AG09309 (cell line): ENCODE data around the gene GFI1B.

ENCODE experiments used
- DNase-seq: peaks from one replicate; pipeline ENCODE4 v3.0.0-alpha.2; 2010; ENCODE audit warnings: low read depth
- H3K4me3 ChIP-seq: 2 replicates; pipeline ENCODE4 v1.5.1; 2011; ENCODE audit warnings: mild to moderate bottlenecking, low read depth, low read length, moderate library complexity; ENCODE audit not compliant: control insufficient read depth
- CTCF ChIP-seq: IDR thresholded peaks from 2 replicates; pipeline ENCODE4 v1.5.1; 2011; ENCODE audit warnings: mild to moderate bottlenecking, low read depth, low read length, inconsistent platforms; ENCODE audit not compliant: insufficient read depth, control insufficient read depth; ENCODE audit errors: missing control alignments

The GFI1B gene

DNA sequence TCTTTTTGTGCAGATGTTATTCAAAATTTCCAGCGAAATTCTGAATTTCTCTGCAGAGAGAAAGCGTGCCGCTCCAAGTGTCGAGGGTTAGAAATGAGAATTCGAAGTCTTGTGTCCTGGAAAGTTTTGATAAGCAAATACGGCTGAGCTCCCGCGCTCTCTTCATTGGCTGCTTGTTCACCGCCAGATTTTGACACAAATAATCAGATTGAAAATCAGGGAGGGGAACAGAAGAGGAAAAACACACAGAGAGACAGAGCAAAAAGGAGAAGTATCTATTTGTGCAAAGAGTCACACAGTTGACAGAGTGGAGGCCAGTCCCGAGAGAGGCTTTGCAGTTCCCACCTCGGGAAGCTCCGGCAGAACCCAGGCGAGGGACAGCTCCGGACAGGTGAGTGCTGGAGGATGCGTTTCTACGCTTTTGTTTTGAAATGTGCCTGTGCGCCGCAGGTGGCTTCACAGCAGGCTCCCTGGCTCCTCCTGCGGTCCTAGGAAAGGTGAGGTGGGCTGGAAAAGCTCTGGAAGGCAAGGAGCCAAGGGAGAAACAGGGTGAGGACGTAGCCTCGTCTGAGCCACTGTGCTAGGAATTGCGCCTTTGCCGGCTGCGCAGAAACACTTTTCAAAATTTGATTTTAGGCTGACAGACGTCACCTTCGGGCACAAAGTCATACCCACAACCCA, at the start of gene GFI1B:
Gene GFI1B (plus strand): TSS at position 244 of the 681 bp plus-strand sequence. CDS start 7,985 bp downstream, outside the sequence.
- DNase-seq: no peak

DNA sequence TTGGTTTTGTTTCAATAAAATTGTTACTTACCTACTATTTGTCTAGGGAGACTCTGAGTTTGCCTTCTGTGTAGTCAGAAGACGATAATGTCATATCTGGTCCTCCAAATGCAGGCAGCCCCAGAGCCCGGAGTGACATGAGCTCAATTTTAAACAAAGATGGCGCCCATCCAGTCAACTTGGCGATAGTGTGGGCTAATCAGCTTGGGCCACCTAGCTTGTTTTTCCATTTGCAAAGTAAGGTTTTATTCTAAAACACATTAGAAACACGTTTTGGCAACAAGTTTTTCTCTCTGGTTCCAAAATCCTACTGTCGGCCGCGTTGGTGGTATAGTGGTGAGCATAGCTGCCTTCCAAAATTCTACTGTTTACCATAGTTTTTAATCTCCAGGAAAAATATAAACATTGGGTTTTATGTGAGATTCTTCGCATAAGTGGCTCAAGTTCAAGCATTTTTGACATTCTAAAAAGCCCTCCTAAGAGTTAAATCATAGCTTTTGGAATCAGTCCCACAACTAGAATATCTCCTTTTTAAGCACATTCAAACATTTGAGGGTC, 47.2 kb upstream of the GFI1B start:
- no peak for DNase-seq
- H3K4me3 ChIP-seq: no peak overlapping the region
- TF ChIP-seq CTCF: no peak

More for the DNA sequence above, at the start of gene GFI1B:
- H3K4me3 ChIP-seq: no peak within 1 kb of the TSS
- no peak for TF ChIP-seq CTCF

DNA sequence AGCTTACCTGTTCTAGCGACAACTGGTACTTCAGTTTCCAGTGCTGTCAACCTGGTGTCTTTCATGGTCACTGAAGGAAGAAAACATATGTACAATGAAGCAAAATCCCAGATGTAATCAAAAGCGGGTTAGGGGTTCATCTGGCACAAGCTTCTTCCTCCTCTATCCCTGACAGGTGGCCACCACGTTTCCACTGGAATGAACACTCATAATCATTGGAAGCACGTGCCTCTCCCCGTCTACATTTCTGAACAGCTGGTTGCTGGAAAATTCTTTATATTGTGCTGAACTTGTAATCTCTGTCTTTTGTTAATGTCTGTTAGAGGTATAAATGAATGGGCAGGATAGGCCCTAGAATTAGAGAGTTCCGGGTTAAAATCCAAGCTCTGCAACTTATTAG, 43.5 kb upstream of the GFI1B start:
- no peak for DNase-seq
- no peak overlapping the region for H3K4me3 ChIP-seq
- TF ChIP-seq CTCF: no peak

DNA sequence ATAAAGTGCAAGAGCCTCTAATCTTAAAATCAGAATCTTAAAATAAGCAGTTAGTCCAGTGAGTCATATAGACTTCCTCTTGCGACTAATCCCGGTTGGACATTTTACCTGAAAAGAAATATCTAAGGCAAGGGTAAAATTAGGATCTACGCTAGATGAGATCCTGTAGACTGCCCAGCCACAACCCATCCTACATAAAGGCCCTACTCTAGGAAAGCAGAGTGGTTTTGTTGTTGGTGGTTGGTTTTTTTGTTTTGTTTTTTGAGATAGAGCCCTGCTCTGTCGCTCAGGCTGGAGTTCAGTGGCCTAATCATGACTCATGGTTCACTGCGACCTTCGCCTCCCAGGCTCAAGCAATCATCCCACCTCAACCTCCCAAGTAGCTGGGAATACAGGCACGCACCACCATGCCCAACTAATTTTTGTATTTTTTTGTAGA, 41.0 kb upstream of the GFI1B start:
- no peak for TF ChIP-seq CTCF
- no peak for DNase-seq
- no peak overlapping the region for H3K4me3 ChIP-seq

- DNase-seq: no peak
- TF ChIP-seq CTCF: no peak
- no peak overlapping the region for H3K4me3 ChIP-seq
Observed at GRCh38 chr9:132939169-132939568, 39.3 kb upstream of the GFI1B start.

- TF ChIP-seq CTCF: no peak
- no peak for DNase-seq
- no peak overlapping the region for H3K4me3 ChIP-seq
Observed at GRCh38 chr9:132942541-132943182, 35.8 kb upstream of the GFI1B start.
